ENCODE data around the gene PHF20. TPM values are rescaled to one million over a fixed set of nuclear protein-coding genes. Genes with fewer than 3 reads are reported as not detected.
A peak's percentile ranks its signal among the peaks of the same experiment; 100 is the strongest.

The PHF20 gene
- total RNA-seq, 1 donor from 2014 or later: 37.6 TPM

DNA sequence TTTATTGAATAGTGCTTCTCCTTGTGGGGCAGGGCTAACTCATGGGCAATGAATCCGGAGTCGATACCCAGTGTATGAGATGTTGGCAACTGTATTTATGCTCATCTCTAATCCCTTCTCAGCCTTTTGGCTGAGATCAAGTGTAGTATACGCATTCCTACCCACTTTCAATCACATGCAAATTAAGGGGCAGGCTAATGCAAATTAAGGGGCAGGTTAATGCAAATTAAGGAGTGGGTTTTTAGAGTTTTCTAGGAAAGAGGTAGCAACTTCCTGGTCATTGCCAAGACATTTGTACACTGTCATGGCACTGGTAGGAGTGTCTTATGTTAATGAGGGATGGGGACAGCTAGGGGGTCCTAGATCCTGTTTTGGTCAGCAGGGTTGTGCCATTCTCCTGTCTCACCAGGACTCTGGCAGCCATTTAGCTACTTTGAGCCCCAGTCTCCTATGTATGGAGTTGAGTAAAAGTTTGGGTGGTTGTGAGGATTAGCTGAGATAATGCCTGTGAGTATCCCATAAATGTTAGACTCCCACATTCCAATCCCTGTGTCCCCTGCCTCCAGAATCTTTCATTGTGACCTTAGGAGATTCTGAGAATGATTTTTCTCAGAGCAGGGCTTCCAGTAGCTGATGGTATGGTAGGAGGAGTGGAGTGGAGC lies 196.3 kb downstream of the PHF20 start, which contains the start of gene CNBD2:
CNBD2 (plus strand) TSS at position 612 of the 662 bp plus-strand sequence. CDS start 173 bp downstream, outside the sequence.
- Mint-ChIP-seq H3K4me3 (no peak within 1 kb of the TSS), H3K27me3 (no peaks in the 10 kb centered on the region), H3K36me3 (no peaks in the 10 kb centered on the region), H3K9me3 (no peaks in the 10 kb centered on the region), H3K27ac (no peak within 1 kb of the TSS), H3K4me1 (ENCODE audit: unreplicated experiment) (peaks cover 10% of the 10 kb centered on the region)
- no peak for DNase-seq (ENCODE audit: extremely low spot score, unreplicated experiment)
- TF ChIP-seq CTCF (conservative IDR thresholded peaks at IDR 0.05): no peak

DNA sequence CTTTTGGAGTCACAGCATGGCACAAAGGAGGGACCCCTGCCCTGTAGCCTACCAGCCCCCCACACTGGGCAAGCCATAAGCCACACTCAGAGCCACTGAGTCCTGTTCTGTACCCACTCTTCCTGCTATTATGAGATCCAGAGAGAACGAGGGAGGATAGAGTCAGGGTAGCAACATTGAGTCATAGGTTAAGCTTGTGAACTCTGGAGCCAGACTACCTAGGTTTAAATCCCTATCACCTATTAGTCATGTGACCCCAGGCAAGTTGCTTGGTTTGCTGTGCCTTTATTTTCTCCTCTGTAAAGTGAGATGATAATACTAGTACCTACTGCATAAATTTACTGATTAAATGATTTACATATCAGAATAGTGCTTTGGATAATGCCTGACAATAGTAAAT lies 197.1 kb downstream of the PHF20 start:
- no peak for TF ChIP-seq CTCF (conservative IDR thresholded peaks at IDR 0.05)
- peaks cover 10% of the 10 kb centered on the region for H3K4me1 Mint-ChIP-seq (ENCODE audit: unreplicated experiment)
- H3K27ac Mint-ChIP-seq: no peak overlapping the region
- H3K36me3 Mint-ChIP-seq: no peaks in the 10 kb centered on the region
- H3K4me3 Mint-ChIP-seq: no peak overlapping the region
- no peaks in the 10 kb centered on the region for H3K27me3 Mint-ChIP-seq
- H3K9me3 Mint-ChIP-seq: no peaks in the 10 kb centered on the region
- no peak for DNase-seq (ENCODE audit: extremely low spot score, unreplicated experiment)

DNA sequence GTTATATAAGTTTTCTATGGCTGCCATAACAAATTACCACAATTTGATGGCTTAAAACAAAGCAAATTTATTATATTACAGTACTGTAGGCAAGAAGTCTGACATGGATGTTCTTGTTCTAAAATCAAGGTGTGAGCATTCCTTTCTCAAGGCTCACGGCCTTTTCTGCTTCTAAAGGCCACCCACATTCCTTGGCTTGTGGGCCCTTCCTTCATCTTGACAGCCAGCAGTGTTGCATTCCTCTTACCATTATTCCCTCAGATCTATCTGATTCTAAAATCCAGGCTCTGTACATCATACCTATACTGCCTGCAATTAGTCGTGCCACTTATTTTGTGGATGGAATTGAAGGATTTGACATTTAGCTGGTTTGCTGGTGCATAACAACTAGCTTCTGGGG lies 200.2 kb downstream of the PHF20 start:
- peak overlapping the region; percentile 87 for H3K27ac Mint-ChIP-seq
- H3K27me3 Mint-ChIP-seq: no peaks in the 10 kb centered on the region
- peaks cover 10% of the 10 kb centered on the region for H3K4me1 Mint-ChIP-seq (ENCODE audit: unreplicated experiment)
- no peaks in the 10 kb centered on the region for H3K36me3 Mint-ChIP-seq
- no peak for DNase-seq (ENCODE audit: extremely low spot score, unreplicated experiment)
- H3K9me3 Mint-ChIP-seq: no peaks in the 10 kb centered on the region
- H3K4me3 Mint-ChIP-seq: no peak overlapping the region
- no peak for TF ChIP-seq CTCF (conservative IDR thresholded peaks at IDR 0.05)

- DNase-seq (ENCODE audit: extremely low spot score, unreplicated experiment): no peak
- Mint-ChIP-seq H3K4me1 (ENCODE audit: unreplicated experiment) (peaks cover 10% of the 10 kb centered on the region), H3K4me3 (peak overlapping the region; percentile 28), H3K36me3 (no peaks in the 10 kb centered on the region), H3K9me3 (no peaks in the 10 kb centered on the region), H3K27ac (peak overlapping the region; percentile 87), H3K27me3 (no peaks in the 10 kb centered on the region)
- TF ChIP-seq CTCF (conservative IDR thresholded peaks at IDR 0.05): no peak
Measured at GRCh38 chr20:35972462-35972861, 200.6 kb downstream of the PHF20 start.

GRCh38 chr20:35974256-35974655 lies 202.4 kb downstream of the PHF20 start:
- H3K4me3 Mint-ChIP-seq: no peak overlapping the region

More at GRCh38 chr20:35974256-35974655, 202.4 kb downstream of the PHF20 start:
- no peak for TF ChIP-seq CTCF (conservative IDR thresholded peaks at IDR 0.05)
- peaks cover 10% of the 10 kb centered on the region for H3K4me1 Mint-ChIP-seq (ENCODE audit: unreplicated experiment)
- H3K27me3 Mint-ChIP-seq: no peaks in the 10 kb centered on the region
- H3K27ac Mint-ChIP-seq: no peak overlapping the region
- no peak for DNase-seq (ENCODE audit: extremely low spot score, unreplicated experiment)
- no peaks in the 10 kb centered on the region for H3K36me3 Mint-ChIP-seq
- H3K9me3 Mint-ChIP-seq: no peaks in the 10 kb centered on the region
